K562 (cell line): Measurements from ENCODE around the gene MTHFR. TPM values are rescaled to one million over a fixed set of nuclear protein-coding genes. Genes with fewer than 3 reads are reported as not detected.

Source experiments
- ARHGAP35 ChIP-seq: fragments of 450-650 bp; IDR thresholded peaks from 2 replicates; pipeline ENCODE4 v1.6.1; 2018; ENCODE audit not compliant: partially characterized antibody
- ARID1B ChIP-seq: fragments of 450-650 bp; IDR thresholded peaks from 2 replicates; pipeline ENCODE4 v1.6.1; 2016; ENCODE audit warnings: antibody characterized with exemption, mild to moderate bottlenecking, inconsistent platforms
- CTBP1 ChIP-seq: fragments of 450-650 bp; IDR thresholded peaks from 2 replicates; pipeline ENCODE4 v1.6.1; 2016; ENCODE audit warnings: borderline replicate concordance
- E2F3 ChIP-seq: fragments of 250-450 bp; sonication (Bioruptor Pico); IDR thresholded peaks from 2 replicates; pipeline ENCODE4 v1.4.0; 2020; ENCODE audit warnings: mild to moderate bottlenecking
- ETS2 ChIP-seq: IDR thresholded peaks from 2 replicates; pipeline ENCODE4 v1.6.1; 2016; ENCODE audit warnings: borderline replicate concordance, missing genetic modification characterization, mild to moderate bottlenecking, moderate library complexity, missing compliant biosample characterization; ENCODE audit not compliant: poor library complexity, severe bottlenecking
- FOXA3 ChIP-seq, 2 experiments: fragments of 450-650 bp in 1 of 2; sonication (generic) in 1 of 2; formaldehyde crosslinking; IDR thresholded peaks in 1 of 2; conservative IDR thresholded peaks in 1 of 2; 2 replicates each; pipeline versions ENCODE4 v1.4.0 to v1.8.0; 2020 to 2022; ENCODE audit warnings: mild to moderate bottlenecking in 2 of 2, missing genetic modification reagents in 1 of 2
- ILF3 ChIP-seq: fragments of 450-650 bp; IDR thresholded peaks from 2 replicates; pipeline ENCODE4 v1.6.1; 2018; ENCODE audit warnings: antibody characterized with exemption, mild to moderate bottlenecking, moderate library complexity, borderline replicate concordance
- KDM4B ChIP-seq, 2 experiments: fragments of 450-650 bp in 1 of 2; sonication (generic) in 1 of 2; IDR thresholded peaks; 2 replicates each; pipeline ENCODE4 v1.6.1; 2016 to 2017; ENCODE audit warnings: borderline replicate concordance in 2 of 2, antibody characterized with exemption in 1 of 2, low read depth in 1 of 2, mild to moderate bottlenecking in 1 of 2
- MED1 ChIP-seq: sonication (generic); formaldehyde crosslinking; IDR thresholded peaks from 2 replicates; pipeline ENCODE4 v1.8.1; 2023; ENCODE audit warnings: missing genetic modification reagents, borderline replicate concordance
- POLR3A ChIP-seq: IDR thresholded peaks from 2 replicates; pipeline ENCODE4 v1.6.1; 2011; ENCODE audit warnings: borderline replicate concordance, mild to moderate bottlenecking, moderate library complexity; ENCODE audit not compliant: insufficient read length, insufficient read depth; ENCODE audit errors: extremely low read depth
- RBM17 ChIP-seq: fragments of 200-400 bp; formaldehyde crosslinking; IDR thresholded peaks from 2 replicates; pipeline ENCODE4 v1.6.1; 2017; ENCODE audit warnings: low read depth, mild to moderate bottlenecking, low read length, borderline replicate concordance
- SIX5 ChIP-seq, 2 experiments: IDR thresholded peaks; 2 replicates each; pipeline ENCODE4 v1.6.1; 2011; ENCODE audit warnings: low read length in 2 of 2, borderline replicate concordance in 1 of 2, low read depth in 1 of 2, mild to moderate bottlenecking in 1 of 2, moderate library complexity in 1 of 2; ENCODE audit not compliant: insufficient read depth in 1 of 2
- SRSF3 ChIP-seq: fragments of 200-400 bp; formaldehyde crosslinking; IDR thresholded peaks from 2 replicates; pipeline ENCODE4 v1.6.1; 2016; ENCODE audit warnings: mild to moderate bottlenecking, low read length, moderate library complexity; ENCODE audit not compliant: insufficient read depth
- ZBED1 ChIP-seq: IDR thresholded peaks from 2 replicates; pipeline ENCODE4 v1.6.1; 2014
- ZBTB17 ChIP-seq: fragments of 450-650 bp; formaldehyde crosslinking; IDR thresholded peaks from 2 replicates; pipeline ENCODE4 v1.4.0; 2020; ENCODE audit warnings: mild to moderate bottlenecking
- ZNF57 ChIP-seq: fragments of 450-650 bp; formaldehyde crosslinking; IDR thresholded peaks from 2 replicates; pipeline ENCODE4 v1.4.0; 2020; ENCODE audit warnings: mild to moderate bottlenecking, moderate library complexity
- polyA plus RNA-seq, 8 experiments: library from polyadenylated mRNA; depleted of rRNA in 4 of 8; stranded (reverse) in 5 of 8; unstranded in 3 of 8; fragments of >200 nt; fragmentation: Nextera tagmentation in 2 of 8; fragmentation: Illumina TruSeq in 1 of 8; extraction: Ambion mirVana in 2 of 8; extraction: Trizol in 1 of 8; gene quantifications; 2 replicates each; pipeline versions ENCODE4 v1.2.1 to v1.2.3, GENCODE V29; 2011 to 2014; ENCODE audit warnings: inconsistent platforms in 1 of 8, missing spikeins in 1 of 8
- total RNA-seq, 7 experiments: library from RNA; depleted of rRNA in 6 of 7; stranded (reverse); fragments of >200 nt in 6 of 7; fragmentation: Illumina TruSeq in 2 of 7; extraction: Trizol in 2 of 7; gene quantifications; 2 replicates each; pipeline versions ENCODE4 v1.2.1 to v1.2.3, GENCODE V29; 2011 to 2021; ENCODE audit warnings: low replicate concordance in 1 of 7
- TF ChIP-seq, protein P1 (sequence below): sonication (generic); formaldehyde crosslinking; IDR thresholded peaks from 2 replicates; pipeline ENCODE4 v1.8.0; 2022; ENCODE audit warnings: mild to moderate bottlenecking, missing genetic modification reagents
- TF ChIP-seq, protein P2 (sequence below): fragments of 450-650 bp; formaldehyde crosslinking; IDR thresholded peaks from 2 replicates; pipeline ENCODE4 v1.4.0; 2022; ENCODE audit warnings: missing genetic modification characterization
- TF ChIP-seq, protein P3 (sequence below), 2 experiments: IDR thresholded peaks; 2 replicates each; pipeline ENCODE4 v1.6.1; 2011; ENCODE audit warnings: borderline replicate concordance in 1 of 2, control low read depth in 1 of 2, low read depth in 1 of 2, low read length in 1 of 2, mild to moderate bottlenecking in 1 of 2, mixed read lengths in 1 of 2, moderate library complexity in 1 of 2; ENCODE audit not compliant: insufficient read depth in 1 of 2, insufficient read length in 1 of 2, poor library complexity in 1 of 2, severe bottlenecking in 1 of 2; ENCODE audit errors: extremely low read depth in 1 of 2
- TF ChIP-seq, protein P4 (sequence below): fragments of 250-450 bp; sonication (Bioruptor Pico); IDR thresholded peaks from 2 replicates; pipeline ENCODE4 v1.4.0; 2020

Gene MTHFR
- total and polyA plus RNA-seq, 9 of the 15 experiments (the other 6 are each of a cell fraction or from before 2014, with no cell fraction given): 5.0 to 104 (median 62.6) TPM

DNA sequence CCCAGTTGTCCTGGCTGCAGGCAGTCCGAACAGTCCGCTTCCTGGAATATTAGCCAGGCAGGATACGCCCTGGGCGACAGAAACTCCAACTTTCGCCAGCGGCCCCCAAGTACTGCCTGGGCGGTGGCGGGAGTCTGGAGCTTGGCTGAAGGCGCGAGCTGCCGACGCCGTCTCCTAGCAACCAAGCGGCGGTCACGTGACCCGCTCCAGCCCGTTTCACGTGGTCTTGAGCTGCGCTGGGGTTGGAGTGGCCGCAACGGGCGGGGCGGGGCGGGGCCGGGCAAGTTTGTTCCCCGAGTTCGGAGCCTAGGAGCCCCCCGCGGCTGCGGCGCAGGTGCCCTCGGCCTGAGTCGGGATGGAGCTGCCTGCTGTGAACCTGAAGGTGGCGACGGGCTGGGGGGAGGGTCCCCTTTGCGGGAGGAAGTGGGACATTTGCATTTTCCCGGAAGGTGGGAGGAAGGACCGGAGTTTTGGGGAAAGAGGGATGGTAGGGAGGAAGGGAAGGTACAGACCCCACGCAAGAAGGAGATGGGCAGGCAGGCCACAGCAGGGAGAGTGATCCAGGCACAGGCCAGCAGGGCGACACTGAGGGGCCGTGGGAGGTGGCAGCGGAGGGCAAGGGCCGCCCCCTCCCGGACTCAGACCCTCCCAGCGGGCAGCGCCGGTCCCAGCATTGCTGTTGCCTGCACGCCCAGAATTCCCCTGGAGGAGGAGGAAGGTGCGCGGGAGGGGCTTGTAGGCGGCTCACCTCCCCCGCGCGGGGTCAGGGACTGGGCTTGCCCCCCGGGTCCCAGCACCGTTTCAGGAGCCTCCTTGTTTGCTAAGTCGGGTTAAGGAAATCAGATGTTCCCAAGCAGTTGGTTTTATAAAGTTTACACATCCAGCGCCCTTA lies 69.7 kb downstream of the MTHFR start, which contains the start of gene AGTRAP (continued):
- TF ChIP-seq KDM4B (IDR thresholded peaks at IDR 0.05; ENCODE audit: borderline replicate concordance in 2 of 2, low read depth in 1 of 2) (peak in 1 of 2 experiments; percentile 38; a peak in 1 of 4 replicates), FOXA3 (CRISPR knock-in tag; conservative IDR thresholded peaks at IDR 0.05 in 1 of 2, IDR thresholded peaks at IDR 0.05 in 1 of 2) (peak in 1 of 2 experiments; percentile 50; a peak in 1 of 4 replicates), POLR3A (no peak), ZNF57 (CRISPR knock-in tag) (peak; percentile 39; the same call in 1 of the 2 replicates), E2F3 (CRISPR knock-in tag) (peak; percentile 80; the same call in 1 of the 2 replicates), ARHGAP35 (no peak), SIX5 (IDR thresholded peaks at IDR 0.05; ENCODE audit: borderline replicate concordance in 1 of 2, insufficient read depth in 1 of 2, low read depth in 1 of 2, low read length in 2 of 2) (no peak), CTBP1 (peak; percentile 75; the same call in 1 of the 2 replicates), ZBTB17 (CRISPR knock-in tag) (peak; percentile 52; the same call in 1 of the 2 replicates), ARID1B (peak; percentile 58), RBM17 (no peak), MED1 (CRISPR knock-in tag) (no peak), SRSF3 (no peak), ILF3 (no peak; the same call in 1 of the 2 replicates), ZBED1 (no peak), ETS2 (tag) (no peak)
- TF ChIP-seq, protein P1, sequence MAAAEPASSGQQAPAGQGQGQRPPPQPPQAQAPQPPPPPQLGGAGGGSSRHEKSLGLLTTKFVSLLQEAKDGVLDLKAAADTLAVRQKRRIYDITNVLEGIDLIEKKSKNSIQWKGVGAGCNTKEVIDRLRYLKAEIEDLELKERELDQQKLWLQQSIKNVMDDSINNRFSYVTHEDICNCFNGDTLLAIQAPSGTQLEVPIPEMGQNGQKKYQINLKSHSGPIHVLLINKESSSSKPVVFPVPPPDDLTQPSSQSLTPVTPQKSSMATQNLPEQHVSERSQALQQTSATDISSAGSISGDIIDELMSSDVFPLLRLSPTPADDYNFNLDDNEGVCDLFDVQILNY: no peak
- TF ChIP-seq, protein P2, sequence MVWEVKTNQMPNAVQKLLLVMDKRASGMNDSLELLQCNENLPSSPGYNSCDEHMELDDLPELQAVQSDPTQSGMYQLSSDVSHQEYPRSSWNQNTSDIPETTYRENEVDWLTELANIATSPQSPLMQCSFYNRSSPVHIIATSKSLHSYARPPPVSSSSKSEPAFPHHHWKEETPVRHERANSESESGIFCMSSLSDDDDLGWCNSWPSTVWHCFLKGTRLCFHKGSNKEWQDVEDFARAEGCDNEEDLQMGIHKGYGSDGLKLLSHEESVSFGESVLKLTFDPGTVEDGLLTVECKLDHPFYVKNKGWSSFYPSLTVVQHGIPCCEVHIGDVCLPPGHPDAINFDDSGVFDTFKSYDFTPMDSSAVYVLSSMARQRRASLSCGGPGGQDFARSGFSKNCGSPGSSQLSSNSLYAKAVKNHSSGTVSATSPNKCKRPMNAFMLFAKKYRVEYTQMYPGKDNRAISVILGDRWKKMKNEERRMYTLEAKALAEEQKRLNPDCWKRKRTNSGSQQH (CRISPR knock-in tag): peak; percentile 78
- TF ChIP-seq, protein P3, sequence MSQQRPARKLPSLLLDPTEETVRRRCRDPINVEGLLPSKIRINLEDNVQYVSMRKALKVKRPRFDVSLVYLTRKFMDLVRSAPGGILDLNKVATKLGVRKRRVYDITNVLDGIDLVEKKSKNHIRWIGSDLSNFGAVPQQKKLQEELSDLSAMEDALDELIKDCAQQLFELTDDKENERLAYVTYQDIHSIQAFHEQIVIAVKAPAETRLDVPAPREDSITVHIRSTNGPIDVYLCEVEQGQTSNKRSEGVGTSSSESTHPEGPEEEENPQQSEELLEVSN (IDR thresholded peaks at IDR 0.05; ENCODE audit: borderline replicate concordance in 1 of 2, extremely low read depth in 1 of 2, insufficient read depth in 1 of 2, insufficient read length in 1 of 2, low read depth in 1 of 2, low read length in 1 of 2, poor library complexity in 1 of 2, severe bottlenecking in 1 of 2): peak; percentile 76 to 93
- TF ChIP-seq, protein P4, sequence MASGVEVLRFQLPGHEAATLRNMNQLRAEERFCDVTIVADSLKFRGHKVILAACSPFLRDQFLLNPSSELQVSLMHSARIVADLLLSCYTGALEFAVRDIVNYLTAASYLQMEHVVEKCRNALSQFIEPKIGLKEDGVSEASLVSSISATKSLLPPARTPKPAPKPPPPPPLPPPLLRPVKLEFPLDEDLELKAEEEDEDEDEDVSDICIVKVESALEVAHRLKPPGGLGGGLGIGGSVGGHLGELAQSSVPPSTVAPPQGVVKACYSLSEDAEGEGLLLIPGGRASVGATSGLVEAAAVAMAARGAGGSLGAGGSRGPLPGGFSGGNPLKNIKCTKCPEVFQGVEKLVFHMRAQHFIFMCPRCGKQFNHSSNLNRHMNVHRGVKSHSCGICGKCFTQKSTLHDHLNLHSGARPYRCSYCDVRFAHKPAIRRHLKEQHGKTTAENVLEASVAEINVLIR (CRISPR knock-in tag): peak; percentile 1; the same call in 1 of the 2 replicates
